RWPE2 (cell line): ENCODE measurements around the gene ARHGAP31.

Source experiments
- ATAC-seq: fragments of 200-7000 bp; cut with Tn5 transposase; 3 replicates; pipeline ENCODE4 v1.9.1; 2021; ENCODE audit warnings: low read depth
- DNase-seq: peaks from one replicate; pipeline ENCODE4 v3.0.0-alpha.2; 2020; ENCODE audit warnings: low spot score
- H3K27ac ChIP-seq: fragments of 450-650 bp; 2 replicates; pipeline ENCODE4 v1.5.1; 2017; ENCODE audit warnings: mild to moderate bottlenecking; ENCODE audit not compliant: poor library complexity, severe bottlenecking
- H3K27me3 ChIP-seq: fragments of 250-450 bp; sonication (Bioruptor Pico); 2 replicates; pipeline ENCODE4 v1.5.1; 2021; ENCODE audit warnings: mild to moderate bottlenecking, moderate library complexity; ENCODE audit not compliant: insufficient read depth, poor library complexity, severe bottlenecking
- H3K36me3 ChIP-seq: fragments of 250-450 bp; sonication (Bioruptor Pico); 2 replicates; pipeline ENCODE4 v1.5.1; 2020; ENCODE audit warnings: low read depth, mild to moderate bottlenecking, moderate library complexity
- H3K4me1 ChIP-seq: fragments of 250-450 bp; sonication (Bioruptor Pico); 2 replicates; pipeline ENCODE4 v1.5.1; 2021; ENCODE audit warnings: mild to moderate bottlenecking, moderate library complexity; ENCODE audit not compliant: insufficient read depth, poor library complexity, severe bottlenecking
- H3K4me3 ChIP-seq: fragments of 250-450 bp; sonication (Bioruptor Pico); 2 replicates; pipeline ENCODE4 v1.5.1; 2021; ENCODE audit warnings: mild to moderate bottlenecking, moderate library complexity; ENCODE audit not compliant: severe bottlenecking
- H3K9me3 ChIP-seq: fragments of 250-450 bp; sonication (Bioruptor Pico); 2 replicates; pipeline ENCODE4 v1.5.1; 2021; ENCODE audit warnings: mild to moderate bottlenecking, moderate library complexity; ENCODE audit not compliant: severe bottlenecking
- TF ChIP-seq, protein P1 (sequence below): fragments of 450-650 bp; IDR thresholded peaks from one replicate; pipeline ENCODE4 v1.5.1; 2017; ENCODE audit warnings: mild to moderate bottlenecking, moderate library complexity; ENCODE audit not compliant: poor library complexity, severe bottlenecking

ARHGAP31 gene

DNA sequence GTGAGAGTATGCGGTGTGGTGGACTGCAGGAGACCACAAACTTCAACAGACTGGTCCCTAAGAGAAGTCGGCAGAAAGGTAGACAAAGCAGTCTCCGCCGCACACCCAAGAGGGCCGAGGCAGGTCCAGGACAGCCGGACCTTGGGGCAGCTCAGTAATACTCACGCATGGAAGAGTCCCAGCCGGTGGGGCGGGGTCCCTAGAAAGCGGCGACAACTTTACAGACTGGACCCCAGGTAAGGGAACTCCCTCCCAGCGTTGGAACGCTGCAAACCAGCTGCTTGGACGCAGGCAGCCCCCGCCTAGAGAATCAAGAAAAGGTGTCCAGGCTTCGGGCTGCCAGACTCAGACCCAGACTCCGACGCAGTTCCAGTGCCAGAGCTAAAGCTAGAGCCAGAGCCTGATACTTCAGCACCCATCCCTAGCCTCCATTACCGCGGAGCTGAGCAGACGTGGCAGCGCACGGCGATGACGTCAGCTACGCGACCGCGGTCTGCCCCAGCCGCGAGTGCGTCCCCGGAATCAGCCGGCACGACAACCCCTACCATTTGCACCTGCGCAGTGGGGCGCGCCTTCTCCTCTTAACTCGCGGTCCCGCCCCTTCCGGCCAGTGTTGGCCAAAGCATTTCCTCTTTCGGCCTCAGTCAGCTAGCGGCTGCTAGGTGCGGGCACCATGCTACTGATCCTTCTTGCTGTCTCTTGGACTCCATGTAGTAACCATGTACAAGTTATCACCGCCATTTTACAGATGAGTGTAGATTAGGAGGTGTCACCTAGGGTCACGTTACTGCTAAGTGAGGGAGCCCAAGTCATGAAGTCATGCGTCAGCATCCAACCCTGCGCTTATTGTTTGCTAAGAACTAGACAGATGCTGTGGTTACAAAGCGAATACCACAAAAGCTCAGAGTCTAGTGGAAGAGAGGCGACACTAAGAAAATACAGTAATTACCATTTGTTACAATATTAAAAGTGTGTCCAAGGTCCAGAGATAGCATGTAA, 169.3 kb downstream of the ARHGAP31 start, which contains the start of gene TMEM39A:
TSS of gene TMEM39A (minus strand) at position 445 of the 999 bp plus-strand sequence. CDS start 1,541 bp downstream, outside the sequence.
- H3K27ac ChIP-seq: peak within 1 kb of the TSS; percentile 10
- no peaks in the 10 kb centered on the region for H3K27me3 ChIP-seq
- ATAC-seq (peak; percentile 97), DNase-seq (peak; percentile 98)
- peaks cover 20% of the 10 kb centered on the region for H3K4me1 ChIP-seq
- H3K9me3 ChIP-seq: no peaks in the 10 kb centered on the region
- TF ChIP-seq, protein P1, sequence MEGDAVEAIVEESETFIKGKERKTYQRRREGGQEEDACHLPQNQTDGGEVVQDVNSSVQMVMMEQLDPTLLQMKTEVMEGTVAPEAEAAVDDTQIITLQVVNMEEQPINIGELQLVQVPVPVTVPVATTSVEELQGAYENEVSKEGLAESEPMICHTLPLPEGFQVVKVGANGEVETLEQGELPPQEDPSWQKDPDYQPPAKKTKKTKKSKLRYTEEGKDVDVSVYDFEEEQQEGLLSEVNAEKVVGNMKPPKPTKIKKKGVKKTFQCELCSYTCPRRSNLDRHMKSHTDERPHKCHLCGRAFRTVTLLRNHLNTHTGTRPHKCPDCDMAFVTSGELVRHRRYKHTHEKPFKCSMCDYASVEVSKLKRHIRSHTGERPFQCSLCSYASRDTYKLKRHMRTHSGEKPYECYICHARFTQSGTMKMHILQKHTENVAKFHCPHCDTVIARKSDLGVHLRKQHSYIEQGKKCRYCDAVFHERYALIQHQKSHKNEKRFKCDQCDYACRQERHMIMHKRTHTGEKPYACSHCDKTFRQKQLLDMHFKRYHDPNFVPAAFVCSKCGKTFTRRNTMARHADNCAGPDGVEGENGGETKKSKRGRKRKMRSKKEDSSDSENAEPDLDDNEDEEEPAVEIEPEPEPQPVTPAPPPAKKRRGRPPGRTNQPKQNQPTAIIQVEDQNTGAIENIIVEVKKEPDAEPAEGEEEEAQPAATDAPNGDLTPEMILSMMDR: no peak
- peak within 1 kb of the TSS; percentile 79 for H3K4me3 ChIP-seq
- H3K36me3 ChIP-seq: peaks cover 38% of the 10 kb centered on the region

- H3K4me1 ChIP-seq: peaks cover 4% of the 10 kb centered on the region
- H3K36me3 ChIP-seq: peaks cover 22% of the 10 kb centered on the region
- ATAC-seq: no peak
- no peaks in the 10 kb centered on the region for H3K27me3 ChIP-seq
- no peak overlapping the region for H3K27ac ChIP-seq
- H3K4me3 ChIP-seq: no peak overlapping the region
- DNase-seq: no peak
- TF ChIP-seq, protein P1: no peak
- no peaks in the 10 kb centered on the region for H3K9me3 ChIP-seq
Observed at GRCh38 chr3:119468041-119468440, 173.9 kb downstream of the ARHGAP31 start.

DNA sequence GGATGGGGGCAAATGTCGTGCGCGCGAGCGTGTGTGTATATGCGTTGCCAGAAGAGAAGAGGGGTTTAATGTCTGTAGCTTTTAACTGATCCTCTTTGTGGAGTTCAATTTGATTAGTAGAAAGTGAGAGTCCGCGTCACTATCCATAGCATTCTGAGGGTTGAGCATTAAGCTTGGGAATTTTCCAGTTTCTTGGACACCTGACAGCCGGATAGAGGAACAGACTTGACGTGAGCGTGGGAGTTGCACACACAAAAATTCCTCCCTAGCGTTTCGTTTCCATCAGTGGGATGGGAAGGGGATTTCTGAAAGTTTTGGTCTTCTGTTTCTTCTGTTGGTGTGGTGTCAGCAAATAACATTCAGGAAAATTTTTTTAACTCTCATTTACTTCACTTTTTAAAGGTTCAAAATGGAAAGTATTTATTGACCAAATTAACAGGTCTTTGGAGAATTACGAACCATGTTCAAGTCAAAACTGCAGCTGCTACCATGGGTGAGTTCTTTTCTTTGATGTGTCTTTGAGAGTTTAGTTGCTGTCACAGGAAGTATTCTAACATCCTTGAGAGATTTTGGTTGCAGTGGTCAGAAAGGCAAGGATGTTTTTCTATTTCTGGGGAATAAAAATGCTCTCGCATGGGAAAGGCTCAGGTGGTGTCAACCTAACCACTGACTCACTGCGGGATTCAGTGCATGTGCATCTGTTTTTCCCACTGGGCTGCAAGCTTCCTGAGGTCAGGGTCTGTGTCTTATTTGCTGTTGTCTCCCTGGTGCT, 175.4 kb downstream of the ARHGAP31 start:
- H3K36me3 ChIP-seq: peaks cover 34% of the 10 kb centered on the region
- no peak for DNase-seq
- H3K4me3 ChIP-seq: peak overlapping the region; percentile 95
- TF ChIP-seq, protein P1: peak; percentile 13
- H3K4me1 ChIP-seq: no peaks in the 10 kb centered on the region
- peak overlapping the region; percentile 43 for H3K27ac ChIP-seq
- ATAC-seq: no peak; the same call in 2 of the 3 replicates
- H3K9me3 ChIP-seq: no peaks in the 10 kb centered on the region
- H3K27me3 ChIP-seq: no peaks in the 10 kb centered on the region
